ENCODE results near the gene ANKUB1.

DNA sequence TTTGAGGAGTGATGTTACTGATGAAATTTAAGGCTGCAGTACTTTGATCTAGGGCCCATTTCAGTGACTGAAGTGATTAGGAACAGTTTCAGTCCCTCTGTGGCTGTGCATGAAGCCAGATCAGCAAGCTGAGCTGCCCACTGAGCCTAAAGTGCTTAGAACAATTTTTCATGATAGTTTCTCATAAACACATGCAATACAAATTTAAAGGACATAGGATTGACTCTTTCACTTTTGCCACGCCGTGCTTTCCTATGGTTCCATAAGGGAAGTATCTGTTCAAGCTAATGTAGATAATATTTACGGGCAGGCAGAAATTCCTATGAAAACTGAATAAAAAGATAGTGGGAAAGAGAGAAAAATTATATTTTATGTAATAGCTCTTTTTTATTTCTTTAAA lies 10.6 kb downstream of the ANKUB1 start:
- TF ChIP-seq, protein P1, sequence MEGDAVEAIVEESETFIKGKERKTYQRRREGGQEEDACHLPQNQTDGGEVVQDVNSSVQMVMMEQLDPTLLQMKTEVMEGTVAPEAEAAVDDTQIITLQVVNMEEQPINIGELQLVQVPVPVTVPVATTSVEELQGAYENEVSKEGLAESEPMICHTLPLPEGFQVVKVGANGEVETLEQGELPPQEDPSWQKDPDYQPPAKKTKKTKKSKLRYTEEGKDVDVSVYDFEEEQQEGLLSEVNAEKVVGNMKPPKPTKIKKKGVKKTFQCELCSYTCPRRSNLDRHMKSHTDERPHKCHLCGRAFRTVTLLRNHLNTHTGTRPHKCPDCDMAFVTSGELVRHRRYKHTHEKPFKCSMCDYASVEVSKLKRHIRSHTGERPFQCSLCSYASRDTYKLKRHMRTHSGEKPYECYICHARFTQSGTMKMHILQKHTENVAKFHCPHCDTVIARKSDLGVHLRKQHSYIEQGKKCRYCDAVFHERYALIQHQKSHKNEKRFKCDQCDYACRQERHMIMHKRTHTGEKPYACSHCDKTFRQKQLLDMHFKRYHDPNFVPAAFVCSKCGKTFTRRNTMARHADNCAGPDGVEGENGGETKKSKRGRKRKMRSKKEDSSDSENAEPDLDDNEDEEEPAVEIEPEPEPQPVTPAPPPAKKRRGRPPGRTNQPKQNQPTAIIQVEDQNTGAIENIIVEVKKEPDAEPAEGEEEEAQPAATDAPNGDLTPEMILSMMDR (IDR thresholded peaks at IDR 0.05 in 2 of 3, conservative IDR thresholded peaks at IDR 0.05 in 1 of 3; ENCODE audit: borderline replicate concordance in 1 of 3, insufficient read depth in 1 of 3, low read depth in 2 of 3, low read length in 2 of 3) = no peak
- TF ChIP-seq EZH2 (IDR thresholded peaks at IDR 0.05) (no peak), POLR2A (IDR thresholded peaks at IDR 0.05; ENCODE audit: borderline replicate concordance, extremely low read depth, insufficient read depth, insufficient read length) (no peak)

All from HCT116 (cell line).